CD14-positive monocyte (primary cell): ENCODE measurements around the gene MORN4. TPM values are rescaled to one million over a fixed set of nuclear protein-coding genes. Genes with fewer than 3 reads are reported as not detected.

ENCODE experiments used
- DNase-seq, 3 donors: peaks; one replicate each; pipeline ENCODE4 v3.0.0-alpha.2; 2011 to 2022
- H2AFZ ChIP-seq: 2 replicates; pipeline ENCODE4 v1.6.0; 2012; ENCODE audit warnings: mild to moderate bottlenecking, low read depth, low read length, inconsistent platforms; ENCODE audit not compliant: insufficient read depth, poor library complexity, severe bottlenecking
- H3K27ac ChIP-seq, 2 donors: 1 replicate in 1 of 2; 2 replicates in 1 of 2; pipeline ENCODE4 v1.5.1; 2012 to 2013; ENCODE audit warnings: low read length in 2 of 2, control low read depth in 1 of 2, inconsistent platforms in 1 of 2, low read depth in 1 of 2, mild to moderate bottlenecking in 1 of 2
- H3K27me3 ChIP-seq, 2 donors: one replicate each; pipeline versions ENCODE4 v1.6.0 to v1.6.1; 2011 to 2013; ENCODE audit warnings: low read length in 2 of 2; ENCODE audit not compliant: control insufficient read depth in 2 of 2, insufficient read depth in 2 of 2
- H3K36me3 ChIP-seq, 2 donors: replicated peaks in 1 of 2; 1 replicate in 1 of 2; 2 replicates in 1 of 2; pipeline versions ENCODE4 v1.5.1 to v1.6.1; 2012 to 2013; ENCODE audit warnings: low read length in 2 of 2, control low read depth in 1 of 2, inconsistent platforms in 1 of 2, mild to moderate bottlenecking in 1 of 2; ENCODE audit not compliant: insufficient read depth in 2 of 2, control insufficient read depth in 1 of 2
- H3K4me1 ChIP-seq, 2 donors: 1 replicate in 1 of 2; 2 replicates in 1 of 2; pipeline versions ENCODE4 v1.5.1 to v1.6.1; 2012 to 2013; ENCODE audit warnings: low read length in 2 of 2, control low read depth in 1 of 2, inconsistent platforms in 1 of 2, mild to moderate bottlenecking in 1 of 2, moderate library complexity in 1 of 2; ENCODE audit not compliant: insufficient read depth in 2 of 2, control insufficient read depth in 1 of 2
- H3K4me2 ChIP-seq: replicated peaks from 2 replicates; pipeline ENCODE3; 2012; ENCODE audit warnings: low read length, moderate library complexity, mild to moderate bottlenecking; ENCODE audit not compliant: poor library complexity, severe bottlenecking; ENCODE audit errors: extremely low read depth
- H3K4me3 ChIP-seq, 3 experiments: fragments of 200-600 bp in 1 of 3; sonication (generic) in 1 of 3; replicated peaks in 1 of 3; 1 replicate in 2 of 3; 2 replicates in 1 of 3; pipeline ENCODE4 v1.5.1; 2011 to 2013; ENCODE audit warnings: low read length in 3 of 3, mild to moderate bottlenecking in 3 of 3, control low read depth in 2 of 3, low read depth in 2 of 3, inconsistent platforms in 1 of 3, moderate library complexity in 1 of 3
- H3K79me2 ChIP-seq: 2 replicates; pipeline ENCODE4 v1.6.0; 2012; ENCODE audit warnings: mild to moderate bottlenecking, control low read depth, inconsistent platforms, low read length, moderate library complexity; ENCODE audit not compliant: insufficient read depth
- H3K9ac ChIP-seq: 2 replicates; pipeline ENCODE4 v1.6.0; 2017; ENCODE audit warnings: low read length, mild to moderate bottlenecking; ENCODE audit not compliant: insufficient read depth, poor library complexity, severe bottlenecking
- H3K9me3 ChIP-seq, 2 donors: replicated peaks in 1 of 2; 1 replicate in 1 of 2; 2 replicates in 1 of 2; pipeline versions ENCODE4 v1.5.1 to v1.6.1; 2012 to 2013; ENCODE audit warnings: low read length in 2 of 2, control low read depth in 1 of 2; ENCODE audit not compliant: control insufficient read depth in 1 of 2, insufficient read depth in 1 of 2
- H4K20me1 ChIP-seq: 2 replicates; pipeline ENCODE4 v1.6.0; 2012; ENCODE audit warnings: mild to moderate bottlenecking, low read length, control low read depth, moderate library complexity; ENCODE audit not compliant: insufficient read depth
- H3K27ac Mint-ChIP-seq, 7 donors: one replicate each; pipeline ENCODE4 v1.8.0; 2020; ENCODE audit warnings: mild to moderate bottlenecking in 7 of 7, mixed read lengths in 7 of 7, moderate library complexity in 6 of 7, inconsistent platforms in 2 of 7
- H3K27me3 Mint-ChIP-seq, 3 donors: one replicate each; pipeline ENCODE4 v1.8.0; 2021 to 2022; ENCODE audit warnings: low read depth in 3 of 3, mild to moderate bottlenecking in 3 of 3, mixed read lengths in 3 of 3, moderate library complexity in 3 of 3, inconsistent platforms in 1 of 3
- H3K36me3 Mint-ChIP-seq, 2 donors: one replicate each; pipeline ENCODE4 v1.8.0; 2020; ENCODE audit warnings: mixed read lengths in 2 of 2, inconsistent platforms in 1 of 2, mild to moderate bottlenecking in 1 of 2
- H3K4me1 Mint-ChIP-seq: one replicate; pipeline ENCODE4 v1.8.0; 2020; ENCODE audit warnings: mild to moderate bottlenecking, mixed read lengths
- H3K4me3 Mint-ChIP-seq, 2 donors: one replicate each; pipeline ENCODE4 v1.8.0; 2020; ENCODE audit warnings: mild to moderate bottlenecking in 2 of 2, mixed read lengths in 2 of 2, moderate library complexity in 1 of 2
- H3K9me3 Mint-ChIP-seq, 7 donors: one replicate each; pipeline ENCODE4 v1.8.0; 2020 to 2022; ENCODE audit warnings: mixed read lengths in 7 of 7, mild to moderate bottlenecking in 6 of 7, moderate library complexity in 6 of 7, inconsistent platforms in 2 of 7
- CTCF ChIP-seq: fragments of 200-600 bp; IDR thresholded peaks from one replicate; pipeline ENCODE4 v1.8.0; 2022; ENCODE audit warnings: antibody characterized with exemption, mild to moderate bottlenecking
- WGBS: methylation state at CpG from one replicate; pipeline ENCODE4 v1.1.5; 2013; ENCODE audit warnings: missing lambda C conversion rate; ENCODE audit not compliant: insufficient coverage; 5-methylcytosine and 5-hydroxymethylcytosine counted together
- intact Hi-C, 2 donors: fragments of 100-400 bp; cut with micrococcal nuclease; formaldehyde crosslinking; loops; one replicate each; pipeline versions ENCODE4 v1.15.0 to v1.15.1; 2023
- polyA plus RNA-seq, 3 donors: library from polyadenylated mRNA; depleted of rRNA in 1 of 3; unstranded in 2 of 3; stranded (reverse) in 1 of 3; fragments of 300-500 nt in 2 of 3; fragments of >200 nt in 1 of 3; fragmentation: Illumina TruSeq in 2 of 3; gene quantifications; 1 replicate in 2 of 3; 2 replicates in 1 of 3; pipeline ENCODE4 v1.2.3, GENCODE V29; 2012 to 2021

MORN4 gene
- polyA plus RNA-seq, 3 donors: not detected

- Histone ChIP-seq H3K9ac (no peak within 1 kb of the TSS), H3K4me1 (no peaks in the 10 kb centered on the region), H3K79me2 (no peaks in the 10 kb centered on the region), H4K20me1 (no peaks in the 10 kb centered on the region), H3K4me3 (no peak within 1 kb of the TSS), H3K27ac (no peak within 1 kb of the TSS), H3K36me3 (no peaks in the 10 kb centered on the region), H2AFZ (peak within 1 kb of the TSS; percentile 24), H3K9me3 (no peaks in the 10 kb centered on the region), H3K4me2 (no peak within 1 kb of the TSS), H3K27me3 (no peaks in the 10 kb centered on the region)
- Mint-ChIP-seq H3K36me3 (no peaks in the 10 kb centered on the region), H3K4me3 (no peak within 1 kb of the TSS), H3K27me3 (peaks cover 0 to 4% (median 2%) of the 10 kb centered on the region in 3 donors), H3K4me1 (no peaks in the 10 kb centered on the region), H3K27ac (peak within 1 kb of the TSS in 1 of 7 donors; percentile 59), H3K9me3 (no peaks in the 10 kb centered on the region)
- intact Hi-C loops: no loop called here
- 91% methylated on average over 3 of the region's 5 CpGs for WGBS
- no peak for DNase-seq
- TF ChIP-seq CTCF: no peak
Observed at GRCh38 chr10:97584060-97584797, 49.1 kb downstream of the MORN4 start, which contains the start of gene HOGA1. Gene HOGA1, plus strand, starts transcription at chr10:97584389. Its CDS starts 315 bp downstream, at chr10:97584704.

- Histone ChIP-seq H3K36me3 (no peaks in the 10 kb centered on the region), H3K4me3 (no peak overlapping the region), H3K27me3 (peaks cover 0 to 3% of the 10 kb centered on the region in 2 donors), H2AFZ (peak overlapping the region; percentile 24), H3K4me1 (no peaks in the 10 kb centered on the region), H3K9me3 (no peaks in the 10 kb centered on the region), H3K79me2 (no peaks in the 10 kb centered on the region), H3K9ac (no peak overlapping the region), H3K27ac (no peak overlapping the region), H4K20me1 (no peaks in the 10 kb centered on the region), H3K4me2 (no peak overlapping the region)
- Mint-ChIP-seq H3K9me3 (no peaks in the 10 kb centered on the region), H3K36me3 (no peaks in the 10 kb centered on the region), H3K27me3 (peaks cover 2 to 8% (median 8%) of the 10 kb centered on the region in 3 donors), H3K4me1 (no peaks in the 10 kb centered on the region), H3K27ac (no peak overlapping the region), H3K4me3 (no peak overlapping the region)
- 94% methylated on average over 12 of the region's 13 CpGs for WGBS
- no peak for TF ChIP-seq CTCF
- DNase-seq: no peak
- intact Hi-C loops: no loop called here
Observed at GRCh38 chr10:97583476-97583875, 49.8 kb downstream of the MORN4 start.
